Measurements from ENCODE around the gene PLA2G6. TPM values are rescaled to one million over a fixed set of nuclear protein-coding genes. Genes with fewer than 3 reads are reported as not detected.

PLA2G6 gene
- total and polyA plus RNA-seq, 2 of the 13 experiments (the other 11 are each of a cell fraction or from before 2014, with no cell fraction given), result 4.8 to 11.5 TPM

DNA sequence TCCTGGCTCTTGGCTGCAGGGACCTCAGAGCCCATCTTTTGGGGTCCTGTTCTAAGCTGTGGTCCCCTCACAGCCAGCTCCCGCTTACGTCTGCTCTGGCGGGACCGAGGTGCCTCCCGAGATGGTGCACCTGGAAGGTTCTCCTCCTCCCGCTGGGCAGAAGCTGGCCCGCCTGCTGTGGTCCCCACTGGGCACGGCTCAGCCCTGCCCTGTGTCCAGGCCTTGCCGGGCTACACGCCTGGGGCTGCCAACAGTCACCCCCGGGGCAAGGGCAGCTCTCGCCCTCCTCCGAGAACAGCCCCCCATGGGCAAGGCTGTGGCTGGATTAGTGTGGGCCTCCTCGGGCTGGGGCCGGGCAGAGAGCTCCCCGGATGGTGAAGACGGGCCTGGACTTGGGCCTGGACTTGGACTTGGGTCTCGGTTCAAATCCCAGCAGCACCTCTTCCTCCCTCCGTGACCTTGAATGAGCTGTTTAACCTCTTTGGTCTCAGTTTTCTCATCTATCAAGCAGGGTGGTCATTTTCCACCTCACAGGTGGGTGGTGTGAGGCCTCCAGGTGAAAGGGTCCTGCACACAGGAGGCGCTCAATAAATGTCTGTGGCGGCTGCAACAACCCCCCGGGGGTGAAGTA lies 72.1 kb downstream of the PLA2G6 start (continued):
- TF ChIP-seq, protein P1, sequence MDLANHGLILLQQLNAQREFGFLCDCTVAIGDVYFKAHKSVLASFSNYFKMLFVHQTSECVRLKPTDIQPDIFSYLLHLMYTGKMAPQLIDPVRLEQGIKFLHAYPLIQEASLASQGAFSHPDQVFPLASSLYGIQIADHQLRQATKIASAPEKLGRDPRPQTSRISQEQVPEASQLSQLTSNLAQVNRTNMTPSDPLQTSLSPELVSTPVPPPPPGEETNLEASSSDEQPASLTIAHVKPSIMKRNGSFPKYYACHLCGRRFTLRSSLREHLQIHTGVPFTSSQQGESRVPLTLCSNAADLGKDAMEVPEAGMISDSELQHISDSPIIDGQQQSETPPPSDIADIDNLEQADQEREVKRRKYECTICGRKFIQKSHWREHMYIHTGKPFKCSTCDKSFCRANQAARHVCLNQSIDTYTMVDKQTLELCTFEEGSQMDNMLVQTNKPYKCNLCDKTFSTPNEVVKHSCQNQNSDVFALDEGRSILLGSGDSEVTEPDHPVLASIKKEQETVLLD (CRISPR knock-in tag; IDR thresholded peaks at IDR 0.05; ENCODE audit: low read depth), result no peak
- TF ChIP-seq ZNF746 (CRISPR knock-in tag; IDR thresholded peaks at IDR 0.05) (no peak), CHCHD3 (CRISPR knock-in tag; IDR thresholded peaks at IDR 0.05) (no peak), CREB1 (IDR thresholded peaks at IDR 0.05) (no peak), CREB1 (CRISPR knock-in tag; IDR thresholded peaks at IDR 0.05) (no peak), PTBP1 (IDR thresholded peaks at IDR 0.05; ENCODE audit: low read depth, low read length, poor library complexity, severe bottlenecking) (no peak), NR2F1 (CRISPR knock-in tag; IDR thresholded peaks at IDR 0.05) (no peak), ZNF354B (CRISPR knock-in tag; IDR thresholded peaks at IDR 0.05) (no peak), ZNF337 (CRISPR knock-in tag; IDR thresholded peaks at IDR 0.05; ENCODE audit: borderline replicate concordance, low read depth) (no peak), ZNF451 (CRISPR knock-in tag; IDR thresholded peaks at IDR 0.05) (no peak), NFE2L1 (CRISPR knock-in tag; IDR thresholded peaks at IDR 0.05; ENCODE audit: borderline replicate concordance) (no peak), KDM1A (CRISPR knock-in tag; IDR thresholded peaks at IDR 0.05) (no peak), ZNF557 (CRISPR knock-in tag; IDR thresholded peaks at IDR 0.05) (no peak), ZMYM3 (CRISPR knock-in tag; IDR thresholded peaks at IDR 0.05) (0 out of 2 replicates have a peak, but pooled peaks have one; percentile 12), ZNF431 (CRISPR knock-in tag; IDR thresholded peaks at IDR 0.05; ENCODE audit: borderline replicate concordance, low read depth) (no peak), ZBTB38 (CRISPR knock-in tag; IDR thresholded peaks at IDR 0.05) (peak; percentile 55; the same call in 1 of the 2 replicates), ZNF430 (CRISPR knock-in tag; IDR thresholded peaks at IDR 0.05) (no peak)
- TF ChIP-seq, protein P2, sequence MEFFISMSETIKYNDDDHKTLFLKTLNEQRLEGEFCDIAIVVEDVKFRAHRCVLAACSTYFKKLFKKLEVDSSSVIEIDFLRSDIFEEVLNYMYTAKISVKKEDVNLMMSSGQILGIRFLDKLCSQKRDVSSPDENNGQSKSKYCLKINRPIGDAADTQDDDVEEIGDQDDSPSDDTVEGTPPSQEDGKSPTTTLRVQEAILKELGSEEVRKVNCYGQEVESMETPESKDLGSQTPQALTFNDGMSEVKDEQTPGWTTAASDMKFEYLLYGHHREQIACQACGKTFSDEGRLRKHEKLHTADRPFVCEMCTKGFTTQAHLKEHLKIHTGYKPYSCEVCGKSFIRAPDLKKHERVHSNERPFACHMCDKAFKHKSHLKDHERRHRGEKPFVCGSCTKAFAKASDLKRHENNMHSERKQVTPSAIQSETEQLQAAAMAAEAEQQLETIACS (CRISPR knock-in tag; IDR thresholded peaks at IDR 0.05), result no peak
- TF ChIP-seq, protein P3, sequence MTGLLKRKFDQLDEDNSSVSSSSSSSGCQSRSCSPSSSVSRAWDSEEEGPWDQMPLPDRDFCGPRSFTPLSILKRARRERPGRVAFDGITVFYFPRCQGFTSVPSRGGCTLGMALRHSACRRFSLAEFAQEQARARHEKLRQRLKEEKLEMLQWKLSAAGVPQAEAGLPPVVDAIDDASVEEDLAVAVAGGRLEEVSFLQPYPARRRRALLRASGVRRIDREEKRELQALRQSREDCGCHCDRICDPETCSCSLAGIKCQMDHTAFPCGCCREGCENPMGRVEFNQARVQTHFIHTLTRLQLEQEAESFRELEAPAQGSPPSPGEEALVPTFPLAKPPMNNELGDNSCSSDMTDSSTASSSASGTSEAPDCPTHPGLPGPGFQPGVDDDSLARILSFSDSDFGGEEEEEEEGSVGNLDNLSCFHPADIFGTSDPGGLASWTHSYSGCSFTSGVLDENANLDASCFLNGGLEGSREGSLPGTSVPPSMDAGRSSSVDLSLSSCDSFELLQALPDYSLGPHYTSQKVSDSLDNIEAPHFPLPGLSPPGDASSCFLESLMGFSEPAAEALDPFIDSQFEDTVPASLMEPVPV (CRISPR knock-in tag; IDR thresholded peaks at IDR 0.05), result peak; percentile 34; the same call in 1 of the 2 replicates
- TF ChIP-seq, protein P4, sequence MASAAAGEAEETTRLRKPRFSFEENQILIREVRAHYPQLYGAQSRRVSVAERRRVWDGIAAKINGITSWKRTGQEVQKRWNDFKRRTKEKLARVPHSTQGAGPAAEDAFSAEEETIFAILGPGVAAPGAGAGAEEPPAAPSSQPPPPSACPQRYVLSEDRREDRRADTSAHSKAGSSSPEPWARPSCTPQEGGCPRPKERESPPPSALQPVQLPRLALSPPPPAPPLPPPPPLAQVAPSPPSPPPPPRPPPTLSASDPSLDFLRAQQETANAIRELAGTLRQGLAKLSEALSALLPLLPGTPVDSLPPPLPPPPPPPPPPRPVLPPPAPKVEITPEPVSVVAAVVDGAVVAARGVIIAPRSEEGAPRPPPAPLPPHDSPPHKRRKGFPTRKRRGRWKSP (CRISPR knock-in tag; IDR thresholded peaks at IDR 0.05), result no peak
- TF ChIP-seq, protein P5, sequence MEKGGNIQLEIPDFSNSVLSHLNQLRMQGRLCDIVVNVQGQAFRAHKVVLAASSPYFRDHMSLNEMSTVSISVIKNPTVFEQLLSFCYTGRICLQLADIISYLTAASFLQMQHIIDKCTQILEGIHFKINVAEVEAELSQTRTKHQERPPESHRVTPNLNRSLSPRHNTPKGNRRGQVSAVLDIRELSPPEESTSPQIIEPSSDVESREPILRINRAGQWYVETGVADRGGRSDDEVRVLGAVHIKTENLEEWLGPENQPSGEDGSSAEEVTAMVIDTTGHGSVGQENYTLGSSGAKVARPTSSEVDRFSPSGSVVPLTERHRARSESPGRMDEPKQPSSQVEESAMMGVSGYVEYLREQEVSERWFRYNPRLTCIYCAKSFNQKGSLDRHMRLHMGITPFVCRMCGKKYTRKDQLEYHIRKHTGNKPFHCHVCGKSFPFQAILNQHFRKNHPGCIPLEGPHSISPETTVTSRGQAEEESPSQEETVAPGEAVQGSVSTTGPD (CRISPR knock-in tag; IDR thresholded peaks at IDR 0.05), result no peak
